ENCODE data around the gene NUDCD2.

DNA sequence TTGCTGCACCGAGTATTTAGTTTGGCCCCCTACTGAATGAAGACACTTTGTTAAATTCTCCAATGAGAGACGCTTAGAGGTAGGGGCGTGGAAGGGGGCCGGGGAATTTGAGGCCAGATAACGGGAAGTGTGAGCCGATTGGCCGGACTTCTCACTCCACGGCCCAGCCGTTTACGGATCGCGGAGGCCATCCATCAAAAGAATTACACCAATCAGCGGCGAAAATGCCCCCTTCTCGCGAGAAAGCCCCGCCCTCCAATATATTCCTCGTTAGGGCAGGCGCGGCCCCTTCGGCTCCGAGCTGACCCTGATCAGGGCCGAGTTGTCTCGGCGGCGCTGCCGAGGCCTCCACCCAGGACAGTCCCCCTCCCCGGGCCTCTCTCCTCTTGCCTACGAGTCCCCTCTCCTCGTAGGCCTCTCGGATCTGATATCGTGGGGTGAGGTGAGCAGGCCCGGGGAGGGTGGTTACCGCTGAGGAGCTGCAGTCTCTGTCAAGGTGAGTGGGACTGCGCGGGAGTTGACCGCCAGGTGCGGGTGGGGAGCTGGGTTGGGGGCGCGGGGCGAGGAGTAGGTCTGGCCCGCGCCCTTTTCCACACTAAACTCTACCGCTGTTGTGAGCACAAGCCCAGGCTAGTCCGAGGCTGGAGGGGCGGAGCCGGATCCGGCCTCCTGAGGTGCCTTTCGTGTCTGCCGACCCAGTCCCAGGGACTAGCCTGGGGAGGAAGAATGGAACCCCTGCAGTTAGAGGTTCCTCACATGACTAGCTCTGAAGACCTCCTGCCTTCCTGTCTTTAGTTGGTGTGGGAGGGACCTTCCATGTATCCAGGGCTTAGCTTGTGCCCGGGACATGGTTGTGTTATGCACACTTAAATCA lies 22.4 kb downstream of the NUDCD2 start, which contains the start of gene CCNG1:
- TF ChIP-seq CTCF (optimal IDR thresholded peaks at IDR 0.05 in 1 of 3, IDR thresholded peaks at IDR 0.05 in 1 of 3, conservative IDR thresholded peaks at IDR 0.05 in 1 of 3; ENCODE audit: extremely low read depth in 1 of 3, insufficient read depth in 2 of 3, low read length in 3 of 3) (no peak), EZH2 (IDR thresholded peaks at IDR 0.05; ENCODE audit: low read length) (no peak)
